Kidney epithelial cell (primary cell): ENCODE measurements around the gene GPC3. TPM values are rescaled to one million over a fixed set of nuclear protein-coding genes. Genes with fewer than 3 reads are reported as not detected.
A peak's percentile ranks its signal among the peaks of the same experiment; 100 is the strongest.
"Not testable (repeated sequence)": the region's sequence is repeated elsewhere in the genome, so short reads cannot be mapped to it uniquely, and the experiment has no call there.

Experiments used
- DNase-seq: peaks from one replicate; pipeline ENCODE4 v3.0.0-alpha.2; 2010; ENCODE audit warnings: low read depth
- H3K27me3 ChIP-seq: 2 replicates; pipeline ENCODE4 v1.6.0; 2011; ENCODE audit warnings: low read length; ENCODE audit not compliant: control insufficient read depth, insufficient read depth
- H3K36me3 ChIP-seq: 2 replicates; pipeline ENCODE4 v1.5.1; 2011; ENCODE audit warnings: low read length; ENCODE audit not compliant: control insufficient read depth, insufficient read depth
- H3K4me3 ChIP-seq: 2 replicates; pipeline ENCODE4 v1.5.1; 2011; ENCODE audit warnings: low read depth, mild to moderate bottlenecking, control low read depth, low read length
- total RNA-seq: library from RNA; depleted of rRNA; stranded (reverse); fragments of >200 nt; gene quantifications from 2 replicates; pipeline ENCODE4 v1.2.3, GENCODE V29; 2015
- TF ChIP-seq, protein P1 (sequence below): IDR thresholded peaks from 2 replicates; pipeline ENCODE4 v1.5.1; 2011; ENCODE audit warnings: mild to moderate bottlenecking, moderate library complexity, low read length, control low read depth, inconsistent platforms; ENCODE audit not compliant: insufficient read depth, poor library complexity, severe bottlenecking

GPC3 gene
- total RNA-seq, 1 donor from 2014 or later, result 14.5 TPM

DNA sequence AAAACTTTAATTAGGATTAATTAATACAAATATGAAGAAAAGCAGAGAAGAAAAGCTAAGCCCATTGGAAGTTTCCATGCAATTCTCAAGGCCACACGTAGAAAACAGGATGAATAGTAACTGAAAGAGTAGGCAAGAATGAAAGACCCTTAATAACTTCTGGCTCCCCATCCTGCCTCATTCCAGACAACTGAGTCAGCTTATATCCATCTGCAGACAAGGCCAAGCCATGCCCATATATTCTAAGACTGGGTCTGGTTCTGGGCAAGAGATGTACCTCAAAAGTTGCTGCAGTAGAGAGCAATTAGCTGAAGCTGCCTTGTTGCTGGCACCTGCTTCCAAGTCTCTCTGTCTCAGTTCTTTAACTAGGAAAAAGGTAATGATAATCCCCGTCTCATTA lies 244.1 kb downstream of the GPC3 start:
- TF ChIP-seq, protein P1, sequence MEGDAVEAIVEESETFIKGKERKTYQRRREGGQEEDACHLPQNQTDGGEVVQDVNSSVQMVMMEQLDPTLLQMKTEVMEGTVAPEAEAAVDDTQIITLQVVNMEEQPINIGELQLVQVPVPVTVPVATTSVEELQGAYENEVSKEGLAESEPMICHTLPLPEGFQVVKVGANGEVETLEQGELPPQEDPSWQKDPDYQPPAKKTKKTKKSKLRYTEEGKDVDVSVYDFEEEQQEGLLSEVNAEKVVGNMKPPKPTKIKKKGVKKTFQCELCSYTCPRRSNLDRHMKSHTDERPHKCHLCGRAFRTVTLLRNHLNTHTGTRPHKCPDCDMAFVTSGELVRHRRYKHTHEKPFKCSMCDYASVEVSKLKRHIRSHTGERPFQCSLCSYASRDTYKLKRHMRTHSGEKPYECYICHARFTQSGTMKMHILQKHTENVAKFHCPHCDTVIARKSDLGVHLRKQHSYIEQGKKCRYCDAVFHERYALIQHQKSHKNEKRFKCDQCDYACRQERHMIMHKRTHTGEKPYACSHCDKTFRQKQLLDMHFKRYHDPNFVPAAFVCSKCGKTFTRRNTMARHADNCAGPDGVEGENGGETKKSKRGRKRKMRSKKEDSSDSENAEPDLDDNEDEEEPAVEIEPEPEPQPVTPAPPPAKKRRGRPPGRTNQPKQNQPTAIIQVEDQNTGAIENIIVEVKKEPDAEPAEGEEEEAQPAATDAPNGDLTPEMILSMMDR, result no peak
- H3K27me3 ChIP-seq, result no peaks in the 10 kb centered on the region
- H3K4me3 ChIP-seq, result no peak overlapping the region
- no peak for DNase-seq
- no peaks in the 10 kb centered on the region for H3K36me3 ChIP-seq

DNA sequence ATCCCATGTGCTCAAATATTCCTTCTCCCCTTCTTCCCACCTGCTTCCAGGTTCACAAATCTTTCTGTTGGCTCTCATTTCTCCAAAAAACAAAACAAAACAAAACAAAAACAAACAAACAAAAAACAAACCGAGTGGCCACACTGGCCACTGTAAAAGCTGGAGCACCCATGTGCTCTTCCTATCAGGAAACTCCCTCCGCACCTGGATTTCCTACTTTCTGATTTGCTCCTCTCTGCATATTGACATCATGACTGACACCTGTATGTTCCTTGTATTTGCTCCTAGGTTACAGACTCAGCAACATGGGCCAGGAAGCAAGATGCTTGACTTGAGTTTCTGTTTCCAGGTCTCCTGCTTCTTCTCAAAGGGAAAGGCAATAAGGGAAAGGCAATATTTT lies 258.8 kb downstream of the GPC3 start:
- no peaks in the 10 kb centered on the region for H3K36me3 ChIP-seq
- TF ChIP-seq, protein P1, result no peak
- H3K27me3 ChIP-seq, result peaks cover 2% of the 10 kb centered on the region
- no peak for DNase-seq
- H3K4me3 ChIP-seq, result no peak overlapping the region

DNA sequence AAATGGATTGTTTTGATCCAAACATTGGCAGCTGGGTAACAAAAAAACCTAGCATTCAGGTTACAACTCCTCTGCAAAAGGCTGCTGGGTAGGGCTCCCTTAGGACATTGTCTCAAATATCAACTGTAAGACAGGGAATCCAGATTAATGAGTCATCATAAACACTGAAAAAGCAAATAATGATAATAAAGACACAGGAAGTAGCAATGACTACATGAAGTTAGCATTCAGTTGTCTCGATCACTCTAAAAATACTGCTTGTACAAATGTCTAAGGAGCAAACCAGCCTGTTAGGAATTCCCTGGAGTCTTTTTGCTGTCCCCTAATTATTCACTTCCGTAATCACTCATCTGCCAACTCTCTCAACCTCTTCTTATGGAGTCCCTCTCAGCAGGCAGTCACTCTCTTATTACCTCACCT lies 259.2 kb downstream of the GPC3 start:
- TF ChIP-seq, protein P1, result no peak
- H3K27me3 ChIP-seq, result peaks cover 2% of the 10 kb centered on the region
- DNase-seq, result peak; percentile 5
- H3K36me3 ChIP-seq, result no peaks in the 10 kb centered on the region
- no peak overlapping the region for H3K4me3 ChIP-seq

DNA sequence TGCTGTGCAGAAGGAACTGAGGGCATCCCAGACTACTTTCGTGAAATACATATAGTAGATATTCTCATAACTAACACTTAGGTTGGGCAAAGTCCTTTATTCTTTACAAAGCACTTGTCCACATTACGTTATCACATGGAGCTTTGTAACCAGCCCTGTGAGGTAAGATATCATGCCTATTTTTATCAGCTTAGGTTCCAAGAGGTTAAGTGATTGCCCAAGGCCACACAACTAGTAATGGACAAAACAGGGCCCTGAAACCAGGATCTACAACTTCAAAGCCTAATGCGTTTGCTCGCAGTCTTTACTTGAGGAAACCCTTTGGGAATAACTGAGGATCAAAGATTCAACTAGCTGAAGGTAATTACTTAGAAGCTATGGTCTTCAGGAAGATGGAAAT lies 261.5 kb downstream of the GPC3 start:
- TF ChIP-seq, protein P1, result no peak
- H3K36me3 ChIP-seq, result no peaks in the 10 kb centered on the region
- no peak overlapping the region for H3K4me3 ChIP-seq
- no peaks in the 10 kb centered on the region for H3K27me3 ChIP-seq
- DNase-seq, result no peak

DNA sequence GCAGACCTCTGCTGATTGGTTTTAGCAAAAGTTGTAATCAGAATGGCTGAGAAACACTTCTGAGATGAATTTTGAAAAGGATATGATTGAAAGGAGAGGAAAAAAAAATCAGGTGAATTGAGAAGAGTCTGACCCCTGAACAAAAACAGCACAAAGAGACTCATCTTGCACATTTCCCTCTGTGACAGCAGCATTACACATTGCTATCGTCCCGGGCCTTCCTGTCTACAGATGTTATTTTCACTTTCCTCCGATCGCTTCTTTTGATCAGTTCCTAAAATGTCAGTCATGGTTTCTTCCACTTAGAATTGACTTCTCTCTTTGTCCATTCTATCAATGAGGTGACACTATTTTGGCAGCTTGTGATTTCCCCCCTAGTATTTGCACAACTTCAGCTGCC lies 262.6 kb downstream of the GPC3 start:
- H3K36me3 ChIP-seq, result no peaks in the 10 kb centered on the region
- no peak overlapping the region for H3K4me3 ChIP-seq
- no peaks in the 10 kb centered on the region for H3K27me3 ChIP-seq
- no peak for DNase-seq
- TF ChIP-seq, protein P1, result no peak

DNA sequence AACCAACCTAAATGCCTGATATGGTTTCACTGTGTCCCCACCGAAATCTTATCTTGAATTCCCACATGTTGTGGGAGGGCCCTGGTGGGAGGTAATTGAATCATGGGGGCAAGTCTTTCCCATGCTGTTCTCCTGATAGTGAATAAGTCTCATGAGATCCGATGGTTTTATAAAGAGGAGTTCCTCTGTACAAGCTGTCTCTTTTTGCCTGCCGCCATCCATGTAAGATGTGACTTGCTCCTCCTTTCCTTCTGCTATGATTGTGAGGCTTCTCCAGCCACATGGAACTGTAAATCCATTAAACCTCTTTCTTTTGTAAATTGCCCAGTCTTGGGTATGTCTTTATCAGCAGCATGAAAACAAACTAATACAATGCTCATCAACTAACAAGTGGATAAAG lies 265.1 kb downstream of the GPC3 start:
- not testable (repeated sequence) for DNase-seq, H3K36me3 ChIP-seq, H3K4me3 ChIP-seq, H3K27me3 ChIP-seq
